NCI-H524 (cell line): ENCODE measurements around the gene RGPD8.
A peak's percentile ranks its signal among the peaks of the same experiment; 100 is the strongest.
"Not testable (repeated sequence)": the region's sequence is repeated elsewhere in the genome, so short reads cannot be mapped to it uniquely, and the experiment has no call there.

Source experiments
- DNase-seq, 2 experiments: peaks; one replicate each; lab custom pipeline; 2025; lab: John Stamatoyannopoulos, UW

Gene RGPD8

GRCh38 chr2:112433480-112433879 lies at the start of gene RGPD8:
TSS of gene RGPD8 (minus strand) at chr2:112433645. CDS start at chr2:112433453, 192 bp downstream.
- not testable (repeated sequence) for DNase-seq

DNA sequence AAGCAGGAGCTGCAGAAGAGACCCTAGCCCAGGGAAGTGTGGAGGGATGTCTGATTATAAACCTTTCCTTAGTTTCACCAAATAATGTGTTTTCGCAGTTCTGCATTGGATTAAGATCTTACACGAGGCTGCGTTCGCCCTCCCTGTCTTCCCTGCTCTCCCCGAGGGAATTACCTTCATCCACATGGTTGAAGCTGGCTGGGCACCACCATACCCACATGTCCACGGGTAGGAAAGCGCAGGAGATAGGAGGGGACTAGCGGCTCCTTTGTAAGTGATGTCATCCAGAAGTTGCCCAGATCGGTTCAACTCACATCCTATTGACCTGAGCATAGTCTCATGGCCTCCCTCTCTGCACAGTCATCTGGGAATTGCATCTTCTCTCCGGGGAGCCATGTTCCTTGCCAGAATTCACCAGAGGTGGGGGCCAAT lies 49.6 kb upstream of the RGPD8 start:
- DNase-seq: peak; percentile 19 to 48

DNA sequence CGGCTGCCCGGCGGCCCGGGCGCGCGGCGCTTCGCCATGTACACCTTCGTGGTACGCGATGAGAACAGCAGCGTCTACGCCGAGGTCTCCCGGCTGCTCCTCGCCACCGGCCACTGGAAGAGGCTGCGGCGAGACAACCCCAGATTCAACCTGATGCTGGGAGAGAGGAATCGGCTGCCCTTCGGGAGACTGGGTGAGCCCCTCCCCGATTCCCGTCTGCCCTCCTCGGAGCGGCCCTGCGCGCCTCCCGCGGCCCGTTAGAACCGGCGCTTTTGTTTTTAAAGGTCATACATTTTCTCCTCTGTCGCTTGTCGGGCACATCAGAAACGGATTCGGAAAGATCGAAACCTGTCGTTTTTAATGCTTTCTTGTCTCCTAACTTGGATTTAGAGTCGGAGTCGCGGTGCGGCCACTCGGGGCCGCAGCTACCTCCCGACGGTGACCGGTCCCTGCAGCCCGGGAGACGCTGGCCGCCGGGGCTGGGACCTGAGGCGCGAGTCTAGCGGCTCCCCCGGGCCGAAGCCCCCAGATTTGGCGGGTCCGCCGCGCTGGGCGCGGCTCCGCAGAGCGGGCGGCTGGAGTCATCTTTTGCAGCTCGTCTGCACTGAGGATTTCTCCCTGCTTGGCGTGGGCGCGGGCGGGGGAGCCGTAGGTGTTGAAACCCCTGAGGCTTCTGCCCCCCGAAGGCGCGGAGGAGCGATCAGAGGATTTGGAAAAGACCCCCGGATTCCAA lies 49.0 kb upstream of the RGPD8 start:
- peak in 1 of 2 experiments; percentile 42 for DNase-seq

DNA sequence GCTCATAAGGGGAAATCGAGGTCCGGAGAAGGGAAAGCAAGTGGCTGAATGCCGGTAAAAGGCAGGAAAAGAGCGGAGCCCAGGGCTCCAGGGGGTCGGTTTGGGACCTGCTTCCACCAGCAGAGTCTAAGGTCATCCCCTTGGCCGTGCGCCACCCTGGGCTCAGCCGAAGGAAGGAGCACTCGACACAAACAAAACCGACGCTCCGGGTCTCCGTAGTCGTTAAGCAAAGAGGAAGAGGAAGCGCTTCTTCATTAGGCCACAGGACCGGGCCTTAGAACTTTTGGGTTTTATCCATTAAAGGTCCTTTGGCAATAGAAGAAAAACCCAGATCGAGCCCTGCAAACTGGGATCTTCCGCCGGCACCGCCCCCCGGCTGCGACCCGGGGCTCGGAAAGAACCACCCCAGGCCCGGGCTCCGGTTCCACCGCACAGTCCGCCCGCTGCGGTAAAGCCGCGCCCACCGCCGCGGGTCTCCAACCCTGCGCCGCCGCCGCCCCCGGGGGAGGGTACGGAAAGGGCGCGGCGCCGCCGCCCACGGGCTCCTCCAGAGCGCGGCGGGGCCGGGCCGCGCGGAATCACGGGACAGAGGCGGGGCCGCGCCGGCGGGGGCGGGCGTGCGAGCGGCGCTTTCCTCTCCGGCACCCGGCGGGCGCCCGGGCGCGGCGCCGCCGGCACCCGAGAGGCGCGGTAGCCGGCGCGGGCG lies 48.2 kb upstream of the RGPD8 start, which contains the start of gene TTL:
TTL (plus strand) TSS at position 629 of the 706 bp plus-strand sequence. CDS start 189 bp downstream, outside the sequence.
- peak; percentile 42 to 58 for DNase-seq

GRCh38 chr2:112481050-112481527 lies 47.6 kb upstream of the RGPD8 start:
- peak; percentile 51 to 79 for DNase-seq

DNA sequence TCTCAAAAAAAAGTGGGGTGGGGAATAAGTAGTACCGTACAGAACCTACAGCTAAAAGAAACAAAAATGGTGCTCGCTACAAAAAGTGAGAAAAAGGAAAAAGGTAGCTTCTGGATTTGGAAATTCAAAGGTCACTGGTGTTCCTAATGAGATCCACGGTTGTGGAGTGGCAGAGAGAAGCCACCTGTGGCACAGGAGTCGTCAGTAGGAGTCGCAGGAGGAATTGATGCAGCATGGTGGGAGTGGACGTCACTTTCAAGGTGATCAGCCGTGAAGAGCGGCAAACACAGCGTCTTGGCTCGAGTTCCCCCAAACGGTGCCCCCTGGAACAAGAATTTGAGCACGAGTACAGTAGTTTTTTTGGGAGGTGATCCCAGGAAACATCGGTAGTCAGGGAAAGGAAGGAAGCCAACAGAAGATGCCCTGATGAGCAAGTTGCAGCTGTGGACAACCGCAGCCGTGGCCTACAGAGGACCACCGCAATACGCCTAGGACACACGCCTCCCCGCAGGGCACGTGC lies 47.1 kb upstream of the RGPD8 start:
- no peak for DNase-seq

DNA sequence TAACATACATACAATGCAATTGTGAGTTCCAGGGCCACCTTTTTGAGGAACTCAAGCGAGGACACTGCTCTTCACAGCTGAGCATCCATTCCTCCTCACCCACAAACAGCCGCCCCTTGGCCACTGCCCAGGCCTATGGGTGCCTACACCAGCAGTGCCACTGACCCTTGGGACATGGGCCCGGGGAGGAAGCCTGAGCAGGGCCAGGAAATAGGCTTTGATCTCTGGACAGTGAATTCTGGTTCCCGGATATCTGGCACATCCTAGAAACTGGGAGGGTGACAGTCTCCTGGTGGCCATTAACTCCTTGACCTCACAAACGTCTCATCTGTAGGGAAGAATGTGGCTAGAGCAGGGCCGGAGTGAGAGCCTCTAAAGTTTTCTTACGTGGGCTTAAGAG lies 43.0 kb upstream of the RGPD8 start:
- no peak for DNase-seq

DNA sequence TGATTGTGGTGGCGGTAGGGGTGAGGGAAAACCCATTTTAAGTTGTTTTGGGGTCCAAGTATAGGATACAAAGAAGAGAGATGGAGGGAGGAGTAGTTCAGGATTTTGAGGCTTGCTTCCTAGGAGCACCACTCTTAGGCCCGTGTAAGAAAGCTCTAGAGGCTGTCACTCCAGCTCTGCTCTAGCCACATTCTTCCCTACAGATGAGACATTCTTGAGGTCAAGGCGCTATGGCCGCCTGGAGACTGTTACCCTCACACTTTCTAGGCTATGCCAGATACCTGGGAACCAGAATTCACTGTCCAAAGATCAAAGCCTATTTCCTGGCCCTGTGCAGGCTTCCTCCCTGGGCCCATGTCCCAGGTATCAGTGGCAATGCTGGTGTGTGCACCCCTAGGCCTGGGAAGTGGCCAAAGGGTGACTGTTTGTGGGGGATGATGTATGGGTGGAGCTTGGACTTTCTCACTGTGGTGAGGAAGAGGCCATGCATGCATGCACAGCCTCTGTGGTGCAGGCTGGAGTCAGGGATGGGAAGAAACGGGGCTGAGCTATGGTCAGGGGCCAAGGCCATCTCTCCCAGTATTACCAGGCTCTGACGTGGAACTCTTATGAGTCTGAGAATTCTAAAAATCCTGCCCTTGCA lies 41.5 kb upstream of the RGPD8 start:
- no peak for DNase-seq

- no peak for DNase-seq
These were observed 39.3 kb upstream of the RGPD8 start for GRCh38 chr2:112472547-112473263.

DNA sequence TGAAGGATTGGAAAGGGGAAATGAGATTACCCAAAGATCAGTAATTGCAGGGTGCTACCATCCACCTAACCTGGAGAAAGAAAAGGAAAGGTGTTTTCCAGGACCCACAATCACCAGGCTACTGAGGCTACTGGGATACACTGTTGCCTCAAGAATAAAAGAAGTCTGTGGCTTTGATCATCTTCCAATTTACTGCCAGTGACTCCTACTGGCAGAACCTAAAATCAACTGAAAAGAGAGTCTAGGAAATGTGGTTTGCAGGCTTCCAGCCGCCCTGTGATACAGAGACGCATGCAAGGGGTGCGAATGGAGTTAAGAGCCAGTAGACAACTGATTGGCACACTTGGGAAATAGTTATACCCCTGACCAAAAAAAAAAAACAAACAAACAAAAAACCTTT lies 31.9 kb upstream of the RGPD8 start:
- DNase-seq: peak in 1 of 2 experiments; percentile 2

- DNase-seq: no peak
These were observed 29.8 kb upstream of the RGPD8 start for GRCh38 chr2:112463256-112463655.

- no peak for DNase-seq
These were observed 28.7 kb upstream of the RGPD8 start for GRCh38 chr2:112462178-112462577.

GRCh38 chr2:112459372-112459771 lies 25.9 kb upstream of the RGPD8 start:
- no peak for DNase-seq

DNA sequence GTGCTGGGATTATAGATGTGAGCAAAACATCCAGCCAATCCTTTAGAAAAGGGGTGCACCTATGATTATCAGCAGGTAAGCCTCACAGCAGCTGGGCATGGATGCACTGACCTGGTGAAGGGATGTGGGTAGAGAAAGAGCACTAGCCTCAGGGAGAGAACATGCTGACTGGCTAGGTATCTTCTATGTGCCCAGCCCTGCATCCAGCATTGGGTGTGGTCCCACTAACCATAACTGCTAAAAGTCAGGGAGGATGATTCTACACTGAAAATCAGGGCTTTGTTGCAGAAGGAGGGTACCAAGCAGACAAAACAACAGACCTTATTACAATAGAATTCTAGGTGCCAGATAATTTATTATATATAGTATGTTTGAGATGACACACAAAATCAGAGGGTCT lies 21.1 kb upstream of the RGPD8 start:
- DNase-seq: no peak

GRCh38 chr2:112451317-112451716 lies 17.9 kb upstream of the RGPD8 start:
- no peak for DNase-seq

GRCh38 chr2:112449854-112450253 lies 16.4 kb upstream of the RGPD8 start:
- DNase-seq: no peak

DNA sequence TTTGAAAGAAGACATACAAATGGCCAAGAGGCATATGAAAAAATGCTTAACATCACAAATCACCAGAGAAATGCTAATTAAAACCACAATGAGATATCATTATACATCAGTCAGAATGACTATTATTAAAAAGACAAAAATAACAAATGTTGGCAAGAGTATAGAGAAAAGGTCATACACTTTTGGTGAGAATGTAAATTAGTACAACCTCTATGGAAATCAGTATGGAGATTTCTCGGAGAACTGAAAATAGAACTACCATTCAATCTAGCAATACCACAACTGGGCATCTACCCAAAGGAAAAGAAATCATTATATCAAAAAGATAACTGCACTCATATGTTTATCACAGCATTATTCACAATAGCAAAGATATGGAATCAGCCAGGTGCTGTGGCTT lies 10.8 kb upstream of the RGPD8 start:
- not testable (repeated sequence) for DNase-seq

DNA sequence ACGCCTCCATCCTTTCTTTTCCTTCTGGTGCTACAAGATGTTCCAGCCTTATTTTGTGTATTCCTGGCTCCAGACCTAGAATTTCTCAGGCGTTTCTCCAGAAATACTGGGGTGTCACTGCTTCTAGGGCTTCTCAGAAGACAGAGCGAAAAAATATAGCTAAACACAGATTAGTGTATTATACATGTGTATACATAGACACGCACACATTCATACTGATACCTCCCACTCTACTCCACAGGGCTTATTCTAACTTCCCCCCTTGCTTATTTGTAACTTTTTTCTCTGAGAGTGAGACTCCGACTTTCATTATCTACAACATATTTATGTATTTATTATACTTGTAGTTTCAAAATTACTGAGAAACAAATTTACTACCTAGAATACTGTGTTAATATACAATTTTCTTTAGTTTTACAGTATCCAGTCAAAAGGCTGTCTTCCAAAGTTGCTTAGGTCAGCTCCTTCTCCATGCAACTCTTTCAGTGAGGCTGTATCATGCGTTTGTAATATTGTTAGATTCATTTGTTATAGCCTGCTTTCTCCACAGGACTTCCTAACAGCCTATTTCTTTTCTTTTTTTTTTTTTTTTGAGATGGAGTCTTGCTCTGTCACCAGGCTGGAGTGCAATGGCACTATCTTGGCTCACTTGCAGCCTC lies 5.3 kb upstream of the RGPD8 start:
- not testable (repeated sequence) for DNase-seq

GRCh38 chr2:112437405-112437831 lies 4.0 kb upstream of the RGPD8 start:
- not testable (repeated sequence) for DNase-seq

DNA sequence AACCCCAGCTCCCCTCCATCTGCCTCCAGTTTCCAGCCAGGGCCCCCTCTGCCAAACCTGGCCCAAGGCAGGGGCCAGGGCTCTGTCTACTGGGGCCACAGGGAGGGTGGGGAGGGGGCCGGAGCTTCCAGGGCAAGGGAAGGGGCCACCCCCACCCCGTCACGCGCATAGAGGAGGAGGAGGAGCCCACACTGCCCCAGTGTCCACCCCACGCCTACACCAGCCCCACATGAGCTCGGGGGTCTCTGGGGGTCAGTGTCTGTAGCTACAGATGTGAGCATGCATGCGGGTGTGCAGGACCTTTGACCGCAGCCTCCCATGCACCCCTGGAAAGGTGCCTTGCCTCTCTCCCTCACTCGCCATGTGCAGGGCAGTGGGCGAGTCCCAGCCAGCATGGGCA lies 3.5 kb upstream of the RGPD8 start:
- not testable (repeated sequence) for DNase-seq
